DOHH2 (cell line): ENCODE results near the gene RANBP1.

Experiments used
- H3F3A ChIP-seq: fragments of 200-600 bp; sonication (generic), shearing (Covaris generic); 2 replicates; pipeline ENCODE4 v1.6.0; 2016; ENCODE audit warnings: antibody characterized with exemption, mild to moderate bottlenecking; ENCODE audit not compliant: control insufficient read depth, insufficient read depth
- H3K27ac ChIP-seq: fragments of 200-600 bp; sonication (generic); 2 replicates; pipeline ENCODE4 v1.5.1; 2014; ENCODE audit warnings: low read depth, mild to moderate bottlenecking, low read length, moderate library complexity
- H3K27me3 ChIP-seq: fragments of 200-600 bp; sonication (generic); 2 replicates; pipeline ENCODE4 v1.6.1; 2014; ENCODE audit warnings: mild to moderate bottlenecking, low read length, mixed read lengths; ENCODE audit not compliant: control insufficient read depth
- H3K36me3 ChIP-seq: fragments of 200-600 bp; sonication (generic); 2 replicates; pipeline ENCODE4 v1.6.1; 2014; ENCODE audit warnings: mild to moderate bottlenecking, low read length, moderate library complexity, mixed read lengths; ENCODE audit not compliant: control insufficient read depth
- H3K4me1 ChIP-seq: fragments of 200-600 bp; sonication (generic); 2 replicates; pipeline ENCODE4 v1.6.1; 2014; ENCODE audit warnings: mild to moderate bottlenecking, low read length, mixed read lengths; ENCODE audit not compliant: control insufficient read depth
- H3K4me2 ChIP-seq: fragments of 200-600 bp; sonication (generic); 2 replicates; pipeline ENCODE4 v1.6.0; 2014; ENCODE audit warnings: mild to moderate bottlenecking, low read length, moderate library complexity
- H3K4me3 ChIP-seq: fragments of 200-600 bp; sonication (generic); 2 replicates; pipeline ENCODE4 v1.5.1; 2014; ENCODE audit warnings: mild to moderate bottlenecking, low read length, mixed read lengths
- H3K79me2 ChIP-seq: fragments of 200-600 bp; sonication (generic); 2 replicates; pipeline ENCODE4 v1.6.1; 2014; ENCODE audit warnings: mild to moderate bottlenecking, low read length, mixed read lengths; ENCODE audit not compliant: control insufficient read depth
- H3K9me2 ChIP-seq: fragments of 200-600 bp; sonication (generic); replicated peaks from 2 replicates; pipeline ENCODE4 v1.6.1; 2014; ENCODE audit warnings: mild to moderate bottlenecking, low read length, mixed read lengths; ENCODE audit not compliant: control insufficient read depth
- H3K9me3 ChIP-seq: fragments of 200-600 bp; sonication (generic); 2 replicates; pipeline ENCODE4 v1.6.1; 2014; ENCODE audit warnings: antibody characterized with exemption, low read length, mixed read lengths; ENCODE audit not compliant: control insufficient read depth, insufficient read depth
- H4K20me1 ChIP-seq: fragments of 200-600 bp; sonication (generic); 2 replicates; pipeline ENCODE4 v1.6.0; 2014; ENCODE audit warnings: low read depth, mild to moderate bottlenecking, antibody characterized with exemption, low read length, moderate library complexity; ENCODE audit not compliant: control insufficient read depth, insufficient read depth
- EZH2phosphoT487 ChIP-seq: fragments of 200-600 bp; sonication (generic); IDR thresholded peaks from 2 replicates; pipeline ENCODE4 v1.6.1; 2017; ENCODE audit warnings: borderline replicate concordance, mild to moderate bottlenecking, antibody characterized with exemption, low read length, moderate library complexity, mixed read lengths
- TF ChIP-seq, protein P1 (sequence below): fragments of 200-600 bp; sonication (generic); IDR thresholded peaks from one replicate; pipeline ENCODE4 v1.5.1; 2014; ENCODE audit warnings: antibody characterized with exemption, mild to moderate bottlenecking, low read depth, low read length; ENCODE audit not compliant: poor library complexity, severe bottlenecking

RANBP1 gene

DNA sequence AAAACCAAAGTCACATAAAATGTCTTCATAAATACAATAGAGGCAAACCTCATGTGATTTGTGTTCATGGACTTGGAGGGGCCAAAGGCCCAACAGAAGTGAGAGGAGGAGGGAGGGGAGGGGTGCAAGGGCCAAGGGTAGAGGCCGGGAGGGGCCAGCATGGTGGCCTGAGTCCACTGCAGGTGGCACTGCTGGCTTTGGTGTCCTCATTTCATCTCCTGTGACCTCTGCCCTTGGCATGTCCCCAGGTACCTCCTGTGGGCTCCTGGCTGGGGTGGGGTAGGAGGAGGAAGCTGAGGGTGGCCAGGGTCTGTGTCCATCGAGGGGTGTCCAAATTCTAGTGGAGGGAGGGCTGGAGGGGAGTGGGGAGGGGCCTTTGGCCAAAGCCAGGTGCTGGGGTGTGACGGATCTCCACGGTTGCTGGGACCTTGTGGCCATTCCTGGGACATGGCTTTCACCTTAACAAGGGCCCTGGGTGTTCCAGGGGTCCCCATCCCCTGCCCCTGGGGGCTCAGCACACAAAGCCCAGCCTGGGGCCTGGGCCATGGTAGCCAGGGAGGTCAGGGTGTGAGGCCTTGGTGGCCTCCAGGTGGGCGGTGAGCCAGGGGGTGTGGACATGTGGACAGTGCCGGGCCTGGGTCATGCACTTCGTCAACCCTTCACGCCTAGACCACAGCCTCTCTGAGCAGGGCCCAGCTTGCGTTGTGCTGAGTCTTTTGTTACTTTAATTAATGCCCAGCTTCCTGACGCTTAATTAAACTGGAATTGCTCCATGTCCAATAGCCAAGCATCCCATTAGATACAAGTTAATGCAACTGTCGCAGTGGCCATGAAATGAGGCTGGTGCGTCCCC, 55.6 kb downstream of the RANBP1 start:
- no peaks in the 10 kb centered on the region for H3F3A ChIP-seq
- no peaks in the 10 kb centered on the region for H3K79me2 ChIP-seq
- H3K4me3 ChIP-seq = no peak overlapping the region
- no peaks in the 10 kb centered on the region for H3K36me3 ChIP-seq
- no peaks in the 10 kb centered on the region for H3K9me2 ChIP-seq
- H3K27me3 ChIP-seq = no peaks in the 10 kb centered on the region
- no peaks in the 10 kb centered on the region for H3K4me1 ChIP-seq
- H4K20me1 ChIP-seq = no peaks in the 10 kb centered on the region
- no peak overlapping the region for H3K4me2 ChIP-seq
- H3K27ac ChIP-seq = no peak overlapping the region
- H3K9me3 ChIP-seq = no peaks in the 10 kb centered on the region
- TF ChIP-seq, protein P1, sequence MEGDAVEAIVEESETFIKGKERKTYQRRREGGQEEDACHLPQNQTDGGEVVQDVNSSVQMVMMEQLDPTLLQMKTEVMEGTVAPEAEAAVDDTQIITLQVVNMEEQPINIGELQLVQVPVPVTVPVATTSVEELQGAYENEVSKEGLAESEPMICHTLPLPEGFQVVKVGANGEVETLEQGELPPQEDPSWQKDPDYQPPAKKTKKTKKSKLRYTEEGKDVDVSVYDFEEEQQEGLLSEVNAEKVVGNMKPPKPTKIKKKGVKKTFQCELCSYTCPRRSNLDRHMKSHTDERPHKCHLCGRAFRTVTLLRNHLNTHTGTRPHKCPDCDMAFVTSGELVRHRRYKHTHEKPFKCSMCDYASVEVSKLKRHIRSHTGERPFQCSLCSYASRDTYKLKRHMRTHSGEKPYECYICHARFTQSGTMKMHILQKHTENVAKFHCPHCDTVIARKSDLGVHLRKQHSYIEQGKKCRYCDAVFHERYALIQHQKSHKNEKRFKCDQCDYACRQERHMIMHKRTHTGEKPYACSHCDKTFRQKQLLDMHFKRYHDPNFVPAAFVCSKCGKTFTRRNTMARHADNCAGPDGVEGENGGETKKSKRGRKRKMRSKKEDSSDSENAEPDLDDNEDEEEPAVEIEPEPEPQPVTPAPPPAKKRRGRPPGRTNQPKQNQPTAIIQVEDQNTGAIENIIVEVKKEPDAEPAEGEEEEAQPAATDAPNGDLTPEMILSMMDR = no peak
- TF ChIP-seq EZH2phosphoT487 = no peak

DNA sequence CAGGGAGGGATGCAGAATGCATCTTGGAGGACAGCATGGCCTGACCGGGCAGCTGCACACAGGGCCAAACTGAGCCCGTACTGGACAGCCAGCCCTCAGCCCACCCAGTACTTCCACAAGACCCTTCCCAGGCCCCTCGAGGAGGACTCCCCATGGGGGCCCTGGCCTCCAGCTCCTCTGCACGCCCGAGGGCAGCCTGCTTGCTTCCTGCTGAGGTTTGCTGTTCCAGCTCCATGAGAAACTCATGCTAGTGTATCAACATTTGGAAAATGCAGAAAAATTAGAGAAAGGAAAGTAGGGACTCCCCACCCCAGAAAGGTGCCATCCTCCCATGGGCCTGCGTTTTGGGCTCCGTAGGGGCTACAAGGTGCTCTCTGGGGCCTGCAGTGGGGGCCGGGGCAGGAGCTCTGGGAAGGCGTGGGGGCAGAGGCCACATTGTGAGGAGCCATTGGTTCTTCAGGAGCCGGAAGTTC, 56.3 kb downstream of the RANBP1 start:
- no peak overlapping the region for H3K27ac ChIP-seq
- H3K4me3 ChIP-seq = no peak overlapping the region
- no peaks in the 10 kb centered on the region for H3K4me1 ChIP-seq
- no peaks in the 10 kb centered on the region for H3K79me2 ChIP-seq
- no peaks in the 10 kb centered on the region for H3F3A ChIP-seq
- no peaks in the 10 kb centered on the region for H3K36me3 ChIP-seq
- no peaks in the 10 kb centered on the region for H3K9me3 ChIP-seq
- H4K20me1 ChIP-seq = no peaks in the 10 kb centered on the region
- H3K4me2 ChIP-seq = no peak overlapping the region
- H3K27me3 ChIP-seq = no peaks in the 10 kb centered on the region
- H3K9me2 ChIP-seq = no peaks in the 10 kb centered on the region
- TF ChIP-seq, protein P1 = no peak

DNA sequence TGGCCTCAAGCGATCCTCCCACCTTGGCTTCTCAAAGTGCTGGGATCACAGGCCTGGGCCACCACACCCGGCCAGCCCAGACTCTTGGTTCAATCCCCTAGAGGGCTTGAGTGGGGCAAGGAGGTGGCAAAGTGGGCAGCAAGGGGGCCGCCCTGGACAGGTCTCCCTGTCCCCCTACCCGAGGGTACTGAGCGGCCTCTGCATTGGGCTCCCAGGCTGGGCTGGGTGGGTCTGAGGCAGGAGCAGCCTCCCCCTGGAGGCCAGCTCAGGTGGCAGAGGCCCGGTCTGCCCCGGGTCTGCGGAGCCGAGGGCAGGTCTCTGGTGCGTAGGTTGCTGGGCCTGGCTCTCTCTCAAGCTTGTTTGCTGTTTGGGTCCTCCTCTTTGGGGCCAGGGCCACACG, 57.3 kb downstream of the RANBP1 start:
- H3K36me3 ChIP-seq = no peaks in the 10 kb centered on the region
- H3K79me2 ChIP-seq = no peaks in the 10 kb centered on the region
- H3K27ac ChIP-seq = no peak overlapping the region
- H3K9me3 ChIP-seq = no peaks in the 10 kb centered on the region
- H4K20me1 ChIP-seq = no peaks in the 10 kb centered on the region
- H3K9me2 ChIP-seq = no peaks in the 10 kb centered on the region
- no peak overlapping the region for H3K4me3 ChIP-seq
- no peaks in the 10 kb centered on the region for H3K4me1 ChIP-seq
- H3F3A ChIP-seq = no peaks in the 10 kb centered on the region
- H3K4me2 ChIP-seq = no peak overlapping the region
- TF ChIP-seq EZH2phosphoT487 = no peak
- TF ChIP-seq, protein P1 = no peak
- no peaks in the 10 kb centered on the region for H3K27me3 ChIP-seq
